Hypothalamus (tissue), 51 donors: ENCODE results near the gene CD4.
"Not testable (repeated sequence)": the region's sequence is repeated elsewhere in the genome, so short reads cannot be mapped to it uniquely, and the experiment has no call there.

Experiments used
- DNase-seq, 51 donors: peaks; one replicate each; lab custom pipeline; 2025; lab: John Stamatoyannopoulos, UW

Gene CD4

GRCh38 chr12:6861391-6861790, 72.1 kb downstream of the CD4 start:
- DNase-seq: no peak

GRCh38 chr12:6863033-6863432, 73.7 kb downstream of the CD4 start:
- no peak for DNase-seq

DNA sequence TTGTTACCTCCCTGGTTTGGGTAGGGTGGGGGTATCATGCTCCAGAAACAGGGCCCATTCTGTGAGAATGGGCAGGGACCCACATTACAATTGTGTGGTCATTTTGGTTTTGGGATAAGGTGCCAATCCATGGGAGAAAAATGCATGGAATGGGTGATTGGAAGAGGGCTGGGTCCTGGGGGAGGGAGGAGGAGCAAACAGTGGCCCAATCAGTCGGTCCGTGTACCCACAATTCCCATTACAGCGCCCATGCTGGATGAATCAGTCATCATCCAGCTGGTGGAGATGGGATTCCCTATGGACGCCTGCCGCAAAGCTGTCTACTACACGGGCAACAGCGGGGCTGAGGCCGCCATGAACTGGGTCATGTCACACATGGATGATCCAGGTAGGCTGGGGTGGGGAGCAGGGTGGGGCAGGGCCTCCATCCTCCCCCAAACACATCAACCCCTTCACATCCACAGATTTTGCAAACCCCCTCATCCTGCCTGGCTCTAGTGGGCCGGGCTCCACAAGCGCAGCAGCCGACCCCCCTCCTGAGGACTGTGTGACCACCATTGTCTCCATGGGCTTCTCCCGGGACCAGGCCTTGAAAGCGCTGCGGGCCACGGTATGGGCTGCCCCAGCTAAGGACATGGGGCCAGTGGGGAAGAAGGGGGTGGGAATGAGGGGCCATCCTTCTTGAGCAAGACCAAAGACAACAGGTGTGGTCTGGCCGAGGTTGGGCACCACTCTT, 74.4 kb downstream of the CD4 start:
- DNase-seq: no peak

GRCh38 chr12:6865307-6865706, 76.0 kb downstream of the CD4 start:
- not testable (repeated sequence) for DNase-seq

DNA sequence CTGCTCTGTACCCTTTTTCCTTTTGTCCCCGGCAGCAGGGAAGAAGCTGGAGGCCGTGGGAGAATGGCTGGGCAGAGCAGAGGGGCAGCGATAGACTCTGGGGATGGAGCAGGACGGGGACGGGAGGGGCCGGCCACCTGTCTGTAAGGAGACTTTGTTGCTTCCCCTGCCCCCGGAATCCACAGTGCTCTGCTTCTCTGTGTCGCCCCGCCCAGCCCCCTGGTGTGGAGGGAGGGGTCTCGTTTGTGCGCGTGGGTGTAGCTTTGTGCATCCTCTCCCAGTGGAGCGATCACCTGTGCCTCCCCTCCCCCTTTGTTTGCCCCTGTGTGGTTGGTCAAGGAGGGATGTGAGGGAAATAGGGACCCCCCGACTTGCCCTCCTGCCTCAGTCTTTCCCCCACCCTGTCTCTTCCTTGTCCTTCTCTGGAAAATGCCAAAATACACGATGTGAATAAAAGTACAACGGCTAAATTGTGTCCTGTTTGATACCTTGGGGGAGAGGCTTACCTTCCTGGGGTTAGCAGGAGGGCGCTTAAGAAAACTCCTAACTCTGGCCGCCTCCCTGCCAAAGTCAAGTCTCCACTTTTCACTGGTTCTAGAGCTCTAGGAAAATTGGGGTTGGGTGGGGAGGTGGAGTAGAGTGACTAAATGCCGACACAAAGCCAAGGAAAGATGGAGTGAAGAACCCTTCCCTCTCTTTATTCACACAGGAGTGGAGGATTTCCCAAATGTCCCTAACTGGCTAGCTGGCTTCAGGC, 77.0 kb downstream of the CD4 start:
- DNase-seq: no peak

GRCh38 chr12:6866920-6867412, 77.6 kb downstream of the CD4 start:
- peak in 18 of 51 donors; percentile 32 to 78 (median 50) for DNase-seq

- DNase-seq: peak in 50 of 51 donors; percentile 3 to 92 (median 79)
These were observed 78.3 kb downstream of the CD4 start, which contains the start of gene TPI1 for GRCh38 chr12:6867413-6868210. TPI1 (plus strand) TSS chr12:6867531; CDS start chr12:6867567, 36 bp downstream.

DNA sequence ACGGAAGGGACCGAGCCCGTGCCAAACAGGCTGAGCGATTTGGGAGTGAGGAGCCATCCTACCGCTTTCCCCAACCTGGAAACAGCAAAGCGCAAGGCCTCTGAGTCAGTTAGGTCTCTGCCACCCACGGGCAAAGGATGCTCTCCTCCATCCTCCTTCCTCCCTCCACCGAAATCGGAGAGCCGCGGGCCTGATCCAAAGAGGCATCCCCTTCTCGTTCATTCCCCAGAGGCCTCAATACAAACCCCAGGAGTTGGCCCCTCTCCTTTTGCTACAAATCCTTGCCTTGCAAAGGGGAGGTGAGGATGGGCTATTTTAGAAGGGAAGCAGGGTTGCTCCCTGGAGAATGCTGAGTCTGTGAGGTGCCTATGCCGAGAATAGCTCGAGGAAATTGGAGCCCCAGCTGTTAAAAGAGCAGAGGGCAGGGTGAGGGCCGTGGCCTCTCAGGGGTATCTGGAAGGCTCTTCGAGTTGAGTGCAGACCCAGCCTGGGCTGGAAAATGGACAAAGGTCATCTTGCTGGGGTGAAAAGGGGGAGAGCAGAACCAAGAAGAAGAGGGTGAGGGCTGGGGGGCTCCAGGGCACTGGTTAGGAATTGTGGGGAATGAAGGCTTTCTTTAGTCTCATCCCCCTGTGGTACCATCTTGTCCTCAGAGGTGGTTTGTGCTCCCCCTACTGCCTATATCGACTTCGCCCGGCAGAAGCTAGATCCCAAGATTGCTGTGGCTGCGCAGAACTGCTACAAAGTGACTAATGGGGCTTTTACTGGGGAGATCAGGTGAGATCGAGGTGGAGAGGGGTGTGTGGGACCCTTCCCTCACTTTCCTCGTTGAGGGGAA, 79.1 kb downstream of the CD4 start:
- DNase-seq: peak in 2 of 51 donors; percentile 44 to 76

- DNase-seq: peak in 47 of 51 donors; percentile 2 to 83 (median 55)
These were observed 80.0 kb downstream of the CD4 start for GRCh38 chr12:6869049-6870021.

GRCh38 chr12:6870304-6870703, 81.0 kb downstream of the CD4 start:
- DNase-seq: not testable (repeated sequence)
